DOHH2 (cell line): ENCODE measurements around the gene CALML6.

Source experiments
- H3F3A ChIP-seq: fragments of 200-600 bp; sonication (generic), shearing (Covaris generic); 2 replicates; pipeline ENCODE4 v1.6.0; 2016; ENCODE audit warnings: antibody characterized with exemption, mild to moderate bottlenecking; ENCODE audit not compliant: control insufficient read depth, insufficient read depth
- H3K27ac ChIP-seq: fragments of 200-600 bp; sonication (generic); 2 replicates; pipeline ENCODE4 v1.5.1; 2014; ENCODE audit warnings: low read depth, mild to moderate bottlenecking, low read length, moderate library complexity
- H3K27me3 ChIP-seq: fragments of 200-600 bp; sonication (generic); 2 replicates; pipeline ENCODE4 v1.6.1; 2014; ENCODE audit warnings: mild to moderate bottlenecking, low read length, mixed read lengths; ENCODE audit not compliant: control insufficient read depth
- H3K36me3 ChIP-seq: fragments of 200-600 bp; sonication (generic); 2 replicates; pipeline ENCODE4 v1.6.1; 2014; ENCODE audit warnings: mild to moderate bottlenecking, low read length, moderate library complexity, mixed read lengths; ENCODE audit not compliant: control insufficient read depth
- H3K4me1 ChIP-seq: fragments of 200-600 bp; sonication (generic); 2 replicates; pipeline ENCODE4 v1.6.1; 2014; ENCODE audit warnings: mild to moderate bottlenecking, low read length, mixed read lengths; ENCODE audit not compliant: control insufficient read depth
- H3K4me2 ChIP-seq: fragments of 200-600 bp; sonication (generic); 2 replicates; pipeline ENCODE4 v1.6.0; 2014; ENCODE audit warnings: mild to moderate bottlenecking, low read length, moderate library complexity
- H3K4me3 ChIP-seq: fragments of 200-600 bp; sonication (generic); 2 replicates; pipeline ENCODE4 v1.5.1; 2014; ENCODE audit warnings: mild to moderate bottlenecking, low read length, mixed read lengths
- H3K79me2 ChIP-seq: fragments of 200-600 bp; sonication (generic); 2 replicates; pipeline ENCODE4 v1.6.1; 2014; ENCODE audit warnings: mild to moderate bottlenecking, low read length, mixed read lengths; ENCODE audit not compliant: control insufficient read depth
- H3K9me2 ChIP-seq: fragments of 200-600 bp; sonication (generic); replicated peaks from 2 replicates; pipeline ENCODE4 v1.6.1; 2014; ENCODE audit warnings: mild to moderate bottlenecking, low read length, mixed read lengths; ENCODE audit not compliant: control insufficient read depth
- H3K9me3 ChIP-seq: fragments of 200-600 bp; sonication (generic); 2 replicates; pipeline ENCODE4 v1.6.1; 2014; ENCODE audit warnings: antibody characterized with exemption, low read length, mixed read lengths; ENCODE audit not compliant: control insufficient read depth, insufficient read depth
- H4K20me1 ChIP-seq: fragments of 200-600 bp; sonication (generic); 2 replicates; pipeline ENCODE4 v1.6.0; 2014; ENCODE audit warnings: low read depth, mild to moderate bottlenecking, antibody characterized with exemption, low read length, moderate library complexity; ENCODE audit not compliant: control insufficient read depth, insufficient read depth
- CTCF ChIP-seq: fragments of 200-600 bp; sonication (generic); IDR thresholded peaks from one replicate; pipeline ENCODE4 v1.5.1; 2014; ENCODE audit warnings: antibody characterized with exemption, mild to moderate bottlenecking, low read depth, low read length; ENCODE audit not compliant: poor library complexity, severe bottlenecking
- EZH2phosphoT487 ChIP-seq: fragments of 200-600 bp; sonication (generic); IDR thresholded peaks from 2 replicates; pipeline ENCODE4 v1.6.1; 2017; ENCODE audit warnings: borderline replicate concordance, mild to moderate bottlenecking, antibody characterized with exemption, low read length, moderate library complexity, mixed read lengths

Gene CALML6

GRCh38 chr1:1914971-1915692 is at the start of gene CALML6:
Gene CALML6 (plus strand): TSS chr1:1915260. CDS start chr1:1915281, 21 bp downstream.
- H3K27ac ChIP-seq, result no peak within 1 kb of the TSS
- H4K20me1 ChIP-seq, result no peaks in the 10 kb centered on the region
- H3K9me3 ChIP-seq, result no peaks in the 10 kb centered on the region
- H3K27me3 ChIP-seq, result peaks cover 16% of the 10 kb centered on the region; the same call in 1 of the 2 replicates
- no peak within 1 kb of the TSS for H3K4me3 ChIP-seq
- TF ChIP-seq EZH2phosphoT487, result no peak
- no peak for TF ChIP-seq CTCF
- no peaks in the 10 kb centered on the region for H3K9me2 ChIP-seq
- H3F3A ChIP-seq, result no peaks in the 10 kb centered on the region
- H3K4me2 ChIP-seq, result no peak within 1 kb of the TSS
- peaks cover 16% of the 10 kb centered on the region for H3K4me1 ChIP-seq
- H3K79me2 ChIP-seq, result no peaks in the 10 kb centered on the region
- no peaks in the 10 kb centered on the region for H3K36me3 ChIP-seq

GRCh38 chr1:1867164-1867563 is 47.9 kb upstream of the CALML6 start:
- Histone ChIP-seq H3K9me3 (no peaks in the 10 kb centered on the region), H3K36me3 (peaks cover 46% of the 10 kb centered on the region), H3F3A (peaks cover 51% of the 10 kb centered on the region), H3K4me3 (no peak overlapping the region), H3K4me2 (0 out of 2 replicates have a peak overlapping the region, but pooled peaks have one; percentile 6), H4K20me1 (peaks cover 24% of the 10 kb centered on the region), H3K9me2 (no peaks in the 10 kb centered on the region), H3K27ac (peak overlapping the region; percentile 28), H3K79me2 (peaks cover 100% of the 10 kb centered on the region), H3K4me1 (peaks cover 98% of the 10 kb centered on the region), H3K27me3 (no peaks in the 10 kb centered on the region)
- no peak for TF ChIP-seq EZH2phosphoT487
- TF ChIP-seq CTCF, result no peak

GRCh38 chr1:1869469-1869868 is 45.6 kb upstream of the CALML6 start:
- Histone ChIP-seq H3K4me3 (no peak overlapping the region), H3K4me1 (peaks cover 94% of the 10 kb centered on the region), H3K27me3 (no peaks in the 10 kb centered on the region), H3K4me2 (peak overlapping the region; percentile 44), H3K9me3 (no peaks in the 10 kb centered on the region), H3K9me2 (no peaks in the 10 kb centered on the region), H3K27ac (peak overlapping the region; percentile 59), H4K20me1 (peaks cover 33% of the 10 kb centered on the region), H3F3A (peaks cover 43% of the 10 kb centered on the region), H3K36me3 (peaks cover 53% of the 10 kb centered on the region), H3K79me2 (peaks cover 100% of the 10 kb centered on the region)
- TF ChIP-seq CTCF (no peak), EZH2phosphoT487 (no peak)
